GM23338 (cell line): ENCODE measurements around the gene OTOP2. TPM values are rescaled to one million over a fixed set of nuclear protein-coding genes. Genes with fewer than 3 reads are reported as not detected.

ENCODE experiments used
- ATAC-seq: fragments of 200-7000 bp; cut with Tn5 transposase; 3 replicates; pipeline ENCODE4 v1.9.1; 2020
- DNase-seq: peaks from one replicate; pipeline ENCODE4 v3.0.0-alpha.2; 2015; ENCODE audit warnings: low spot score
- H2AFZ ChIP-seq: fragments of 200-600 bp; sonication (generic); 2 replicates; pipeline ENCODE4 v1.8.0; 2016; ENCODE audit warnings: antibody characterized with exemption, mild to moderate bottlenecking, moderate library complexity
- H3F3A ChIP-seq: fragments of 200-600 bp; sonication (generic); replicated peaks from 2 replicates; pipeline ENCODE4 v1.8.0; 2017; ENCODE audit warnings: antibody characterized with exemption, mixed run types, low read depth
- H3K27ac ChIP-seq: fragments of 200-600 bp; sonication (generic); 2 replicates; pipeline ENCODE4 v1.6.1; 2016; ENCODE audit warnings: low read depth
- H3K27me3 ChIP-seq: fragments of 200-600 bp; sonication (generic); 2 replicates; pipeline ENCODE4 v1.8.0; 2016; ENCODE audit warnings: mild to moderate bottlenecking, mixed run types, moderate library complexity; ENCODE audit not compliant: insufficient read depth
- H3K36me3 ChIP-seq: fragments of 200-600 bp; sonication (generic); 2 replicates; pipeline ENCODE4 v1.8.0; 2016; ENCODE audit warnings: mild to moderate bottlenecking; ENCODE audit not compliant: insufficient read depth
- H3K4me1 ChIP-seq: fragments of 200-600 bp; sonication (generic); 2 replicates; pipeline ENCODE4 v1.8.0; 2016; ENCODE audit warnings: mild to moderate bottlenecking, moderate library complexity; ENCODE audit not compliant: insufficient read depth
- H3K4me2 ChIP-seq: fragments of 200-600 bp; sonication (generic); 2 replicates; pipeline ENCODE4 v1.7.1; 2017; ENCODE audit warnings: mixed run types
- H3K4me3 ChIP-seq: fragments of 200-600 bp; sonication (generic); 2 replicates; pipeline ENCODE4 v1.6.1; 2016; ENCODE audit warnings: mixed run types
- H3K79me2 ChIP-seq: fragments of 200-600 bp; sonication (generic); replicated peaks from 2 replicates; pipeline ENCODE4 v1.8.0; 2017; ENCODE audit warnings: mild to moderate bottlenecking; ENCODE audit not compliant: insufficient read depth
- H3K9me2 ChIP-seq: fragments of 200-600 bp; sonication (generic); 2 replicates; pipeline ENCODE4 v1.8.0; 2017; ENCODE audit not compliant: insufficient read depth
- H4K20me1 ChIP-seq: fragments of 200-600 bp; sonication (generic); replicated peaks from 2 replicates; pipeline ENCODE4 v1.8.0; 2017; ENCODE audit warnings: mild to moderate bottlenecking; ENCODE audit not compliant: insufficient read depth
- H3K27ac Mint-ChIP-seq: 2 replicates; pipeline ENCODE4 v1.8.0; 2020; ENCODE audit warnings: inconsistent platforms, mild to moderate bottlenecking, moderate library complexity, mixed read lengths
- H3K27me3 Mint-ChIP-seq: 3 replicates; pipeline ENCODE4 v1.8.0; 2022; ENCODE audit warnings: low read depth, mild to moderate bottlenecking, moderate library complexity, mixed read lengths, inconsistent platforms; ENCODE audit not compliant: insufficient read depth, poor library complexity
- H3K36me3 Mint-ChIP-seq: 3 replicates; pipeline ENCODE4 v1.8.0; 2021; ENCODE audit warnings: low read depth, mild to moderate bottlenecking, inconsistent platforms, moderate library complexity, mixed read lengths
- H3K4me1 Mint-ChIP-seq: 3 replicates; pipeline ENCODE4 v1.8.0; 2020; ENCODE audit warnings: mild to moderate bottlenecking, inconsistent platforms, mixed read lengths
- H3K4me3 Mint-ChIP-seq: 3 replicates; pipeline ENCODE4 v1.8.0; 2021; ENCODE audit warnings: moderate library complexity, mild to moderate bottlenecking, inconsistent platforms, mixed read lengths
- H3K9me3 Mint-ChIP-seq: 3 replicates; pipeline ENCODE4 v1.8.0; 2020; ENCODE audit warnings: moderate library complexity, mild to moderate bottlenecking, inconsistent platforms, mixed read lengths
- CREB1 ChIP-seq: fragments of 250-450 bp; sonication (Bioruptor Pico); IDR thresholded peaks from 2 replicates; pipeline ENCODE4 v1.5.0; 2020; ENCODE audit warnings: low read depth, mild to moderate bottlenecking, moderate library complexity
- CTCF ChIP-seq, 2 experiments: fragments of 200-600 bp in 1 of 2; sonication (generic) in 1 of 2; conservative IDR thresholded peaks; 2 replicates each; pipeline versions ENCODE4 v1.5.1 to v1.6.1; 2016 to 2017; ENCODE audit warnings: antibody characterized with exemption in 2 of 2, low read depth in 2 of 2, mild to moderate bottlenecking in 2 of 2, moderate library complexity in 1 of 2
- ETS1 ChIP-seq: IDR thresholded peaks from 2 replicates; pipeline ENCODE4 v1.6.1; 2016; ENCODE audit warnings: antibody characterized with exemption
- JUNB ChIP-seq: IDR thresholded peaks from one replicate; pipeline ENCODE4 v1.6.1; 2016; ENCODE audit warnings: antibody characterized with exemption; ENCODE audit not compliant: unreplicated experiment
- NANOG ChIP-seq: IDR thresholded peaks from 2 replicates; pipeline ENCODE4 v1.6.1; 2016; ENCODE audit warnings: antibody characterized with exemption, borderline replicate concordance
- POLR2AphosphoS5 ChIP-seq: IDR thresholded peaks from 2 replicates; pipeline ENCODE4 v1.6.1; 2016; ENCODE audit warnings: antibody characterized with exemption, low read depth
- STAT1 ChIP-seq: IDR thresholded peaks from one replicate; pipeline ENCODE4 v1.6.1; 2016; ENCODE audit warnings: antibody characterized with exemption; ENCODE audit not compliant: unreplicated experiment
- ZNF114 ChIP-seq: fragments of 250-450 bp; sonication (Bioruptor Pico); IDR thresholded peaks from 2 replicates; pipeline ENCODE4 v1.5.0; 2020; ENCODE audit warnings: mild to moderate bottlenecking, moderate library complexity
- ZNF331 ChIP-seq: fragments of 250-450 bp; sonication (Bioruptor Pico); IDR thresholded peaks from 2 replicates; pipeline ENCODE4 v1.5.0; 2020; ENCODE audit warnings: low read depth, mild to moderate bottlenecking, moderate library complexity
- ZNF462 ChIP-seq: fragments of 250-450 bp; sonication (Bioruptor Pico); IDR thresholded peaks from 2 replicates; pipeline ENCODE4 v1.5.0; 2020; ENCODE audit warnings: mild to moderate bottlenecking, moderate library complexity
- polyA plus RNA-seq: library from polyadenylated mRNA; unstranded; fragments of >200 nt; fragmentation: Nextera tagmentation; extraction: Ambion mirVana; gene quantifications from 2 replicates; pipeline ENCODE4 v1.2.1, GENCODE V29; 2016
- total RNA-seq: library from RNA; depleted of rRNA; stranded (reverse); fragments of >200 nt; shearing (Covaris generic); gene quantifications from 2 replicates; pipeline ENCODE4 v1.2.3, GENCODE V29; 2014

OTOP2 gene
- total and polyA plus RNA-seq, 2 experiments from 2014 or later = not detected

- Histone ChIP-seq H3K36me3 (no peaks in the 10 kb centered on the region), H3K4me2 (no peak overlapping the region), H3K4me3 (no peak overlapping the region), H3K79me2 (no peaks in the 10 kb centered on the region), H4K20me1 (no peaks in the 10 kb centered on the region), H2AFZ (no peak overlapping the region), H3K9me2 (no peaks in the 10 kb centered on the region), H3K4me1 (peaks cover 11% of the 10 kb centered on the region), H3K27me3 (peaks cover 43% of the 10 kb centered on the region), H3F3A (peaks cover 5% of the 10 kb centered on the region; the same call in 1 of the 2 replicates), H3K27ac (no peak overlapping the region)
- TF ChIP-seq ETS1 (no peak), CTCF (conservative IDR thresholded peaks at IDR 0.05; ENCODE audit: low read depth in 2 of 2) (no peak), NANOG (no peak), STAT1 (no peak), ZNF114 (CRISPR knock-in tag) (no peak)
- H3K4me1 Mint-ChIP-seq = peaks cover 7% of the 10 kb centered on the region; the same call in 2 of the 3 replicates
- ATAC-seq = no peak
- peaks cover 37% of the 10 kb centered on the region for H3K27me3 Mint-ChIP-seq
- no peak overlapping the region for H3K27ac Mint-ChIP-seq
- H3K36me3 Mint-ChIP-seq = no peaks in the 10 kb centered on the region; the same call in 2 of the 3 replicates
- DNase-seq = no peak
- no peaks in the 10 kb centered on the region for H3K9me3 Mint-ChIP-seq
- no peak overlapping the region for H3K4me3 Mint-ChIP-seq
Measured at GRCh38 chr17:74977802-74978201, 53.7 kb downstream of the OTOP2 start.

GRCh38 chr17:74978240-74978639 lies 54.2 kb downstream of the OTOP2 start:
- H3K4me2 ChIP-seq = no peak overlapping the region
- Mint-ChIP-seq H3K36me3 (no peaks in the 10 kb centered on the region), H3K4me3 (no peak overlapping the region), H3K4me1 (peaks cover 7% of the 10 kb centered on the region; the same call in 2 of the 3 replicates), H3K9me3 (no peaks in the 10 kb centered on the region), H3K27ac (no peak overlapping the region), H3K27me3 (peaks cover 33% of the 10 kb centered on the region)
- H4K20me1 ChIP-seq = no peaks in the 10 kb centered on the region
- DNase-seq (no peak), ATAC-seq (no peak)
- no peaks in the 10 kb centered on the region for H3K79me2 ChIP-seq
- H2AFZ ChIP-seq = no peak overlapping the region
- no peak overlapping the region for H3K4me3 ChIP-seq
- peaks cover 39% of the 10 kb centered on the region for H3K27me3 ChIP-seq
- peaks cover 11% of the 10 kb centered on the region for H3K4me1 ChIP-seq
- H3K9me2 ChIP-seq = no peaks in the 10 kb centered on the region
- H3F3A ChIP-seq = peaks cover 8% of the 10 kb centered on the region; the same call in 1 of the 2 replicates
- H3K36me3 ChIP-seq = no peaks in the 10 kb centered on the region
- H3K27ac ChIP-seq = no peak overlapping the region
- TF ChIP-seq ZNF462 (CRISPR knock-in tag) (no peak), NANOG (no peak), ZNF331 (CRISPR knock-in tag) (no peak), POLR2AphosphoS5 (no peak), STAT1 (no peak), JUNB (no peak), ZNF114 (CRISPR knock-in tag) (no peak), CREB1 (CRISPR knock-in tag) (no peak)
